MM.1S (cell line): ENCODE data around the gene YAE1.

Experiments used
- DNase-seq: peaks from one replicate; pipeline ENCODE4 v3.0.0-alpha.2; 2015
- H2AFZ ChIP-seq: fragments of 300-600 bp; sonication (generic); 2 replicates; pipeline ENCODE4 v1.6.0; 2016; ENCODE audit warnings: antibody characterized with exemption, low read length
- H3F3A ChIP-seq: fragments of 300-600 bp; sonication (generic); 2 replicates; pipeline ENCODE4 v1.6.1; 2016; ENCODE audit warnings: mild to moderate bottlenecking, antibody characterized with exemption, low read length, moderate library complexity, mixed read lengths; ENCODE audit not compliant: insufficient read depth
- H3K27ac ChIP-seq: fragments of 300-600 bp; sonication (generic); 2 replicates; pipeline ENCODE4 v1.5.1; 2016; ENCODE audit warnings: mild to moderate bottlenecking, low read length
- H3K27me3 ChIP-seq: fragments of 300-600 bp; sonication (generic); replicated peaks from 2 replicates; pipeline ENCODE4 v1.6.0; 2016; ENCODE audit warnings: low read length; ENCODE audit not compliant: insufficient read depth
- H3K36me3 ChIP-seq: fragments of 300-600 bp; sonication (generic); replicated peaks from 2 replicates; pipeline ENCODE4 v1.6.1; 2016; ENCODE audit warnings: mild to moderate bottlenecking, low read length, mixed read lengths; ENCODE audit not compliant: insufficient read depth
- H3K4me1 ChIP-seq: fragments of 300-600 bp; sonication (generic); 2 replicates; pipeline ENCODE4 v1.6.1; 2016; ENCODE audit warnings: low read length, mixed read lengths
- H3K4me2 ChIP-seq: fragments of 300-600 bp; sonication (generic); 2 replicates; pipeline ENCODE4 v1.6.0; 2016; ENCODE audit warnings: low read depth, low read length
- H3K4me3 ChIP-seq: fragments of 300-600 bp; sonication (generic); 2 replicates; pipeline ENCODE4 v1.5.1; 2016; ENCODE audit warnings: low read length, mixed read lengths
- H3K79me2 ChIP-seq: fragments of 300-600 bp; sonication (generic); 2 replicates; pipeline ENCODE4 v1.6.1; 2016; ENCODE audit warnings: mixed run types, low read length, mixed read lengths
- H3K9ac ChIP-seq: fragments of 300-600 bp; sonication (generic); 2 replicates; pipeline ENCODE4 v1.6.1; 2016; ENCODE audit warnings: low read length, mixed read lengths
- H3K9me2 ChIP-seq: fragments of 300-600 bp; sonication (generic); replicated peaks from 2 replicates; pipeline ENCODE4 v1.6.1; 2016; ENCODE audit warnings: mild to moderate bottlenecking, low read length, mixed read lengths; ENCODE audit not compliant: insufficient read depth
- H3K9me3 ChIP-seq: fragments of 300-600 bp; sonication (generic); replicated peaks from 2 replicates; pipeline ENCODE4 v1.6.1; 2016; ENCODE audit warnings: mild to moderate bottlenecking, low read length, mixed read lengths; ENCODE audit not compliant: insufficient read depth
- H4K20me1 ChIP-seq: fragments of 300-600 bp; sonication (generic); 2 replicates; pipeline ENCODE4 v1.6.1; 2016; ENCODE audit warnings: mild to moderate bottlenecking, low read length, moderate library complexity, mixed read lengths; ENCODE audit not compliant: insufficient read depth
- EZH2 ChIP-seq: fragments of 300-600 bp; sonication (generic); optimal IDR thresholded peaks from 2 replicates; pipeline ENCODE3; 2017; ENCODE audit warnings: low read depth, mild to moderate bottlenecking, antibody characterized with exemption, low read length, mixed read lengths
- EZH2phosphoT487 ChIP-seq: fragments of 300-600 bp; sonication (generic); IDR thresholded peaks from 2 replicates; pipeline ENCODE4 v1.6.1; 2018; ENCODE audit warnings: antibody characterized with exemption, low read length
- TF ChIP-seq, protein P1 (sequence below): fragments of 300-600 bp; sonication (generic); IDR thresholded peaks from 2 replicates; pipeline ENCODE4 v1.5.1; 2016; ENCODE audit warnings: antibody characterized with exemption, low read length, mixed read lengths

YAE1 gene

DNA sequence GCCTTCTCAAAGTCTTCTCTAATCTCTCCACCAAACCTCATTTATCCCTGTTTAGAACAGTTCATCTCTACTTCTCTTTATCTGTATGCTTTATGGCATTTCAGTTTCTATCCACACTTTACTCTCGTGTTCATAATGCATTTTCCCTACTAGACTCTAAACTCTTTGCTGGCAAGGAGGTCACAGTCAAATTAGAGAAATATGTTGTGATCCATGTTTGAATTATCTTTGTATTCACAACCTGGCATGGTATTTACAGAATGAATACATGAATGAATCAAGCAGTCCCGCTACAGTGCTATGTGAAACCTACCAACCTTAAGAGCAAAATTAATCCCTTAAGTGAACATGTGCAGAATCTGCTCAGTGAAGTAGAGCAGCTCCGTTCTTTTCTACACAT lies 12.8 kb upstream of the YAE1 start:
- no peaks in the 10 kb centered on the region for H3K27me3 ChIP-seq
- H3K79me2 ChIP-seq = no peaks in the 10 kb centered on the region
- DNase-seq = no peak
- H3K9me2 ChIP-seq = no peaks in the 10 kb centered on the region
- H3K9ac ChIP-seq = no peak overlapping the region
- no peak overlapping the region for H3K4me3 ChIP-seq
- H3F3A ChIP-seq = no peaks in the 10 kb centered on the region
- no peak overlapping the region for H2AFZ ChIP-seq
- no peak overlapping the region for H3K27ac ChIP-seq
- H3K4me1 ChIP-seq = no peaks in the 10 kb centered on the region
- no peaks in the 10 kb centered on the region for H3K9me3 ChIP-seq
- no peaks in the 10 kb centered on the region for H4K20me1 ChIP-seq
- TF ChIP-seq EZH2phosphoT487 (no peak), EZH2 (no peak)
- TF ChIP-seq, protein P1, sequence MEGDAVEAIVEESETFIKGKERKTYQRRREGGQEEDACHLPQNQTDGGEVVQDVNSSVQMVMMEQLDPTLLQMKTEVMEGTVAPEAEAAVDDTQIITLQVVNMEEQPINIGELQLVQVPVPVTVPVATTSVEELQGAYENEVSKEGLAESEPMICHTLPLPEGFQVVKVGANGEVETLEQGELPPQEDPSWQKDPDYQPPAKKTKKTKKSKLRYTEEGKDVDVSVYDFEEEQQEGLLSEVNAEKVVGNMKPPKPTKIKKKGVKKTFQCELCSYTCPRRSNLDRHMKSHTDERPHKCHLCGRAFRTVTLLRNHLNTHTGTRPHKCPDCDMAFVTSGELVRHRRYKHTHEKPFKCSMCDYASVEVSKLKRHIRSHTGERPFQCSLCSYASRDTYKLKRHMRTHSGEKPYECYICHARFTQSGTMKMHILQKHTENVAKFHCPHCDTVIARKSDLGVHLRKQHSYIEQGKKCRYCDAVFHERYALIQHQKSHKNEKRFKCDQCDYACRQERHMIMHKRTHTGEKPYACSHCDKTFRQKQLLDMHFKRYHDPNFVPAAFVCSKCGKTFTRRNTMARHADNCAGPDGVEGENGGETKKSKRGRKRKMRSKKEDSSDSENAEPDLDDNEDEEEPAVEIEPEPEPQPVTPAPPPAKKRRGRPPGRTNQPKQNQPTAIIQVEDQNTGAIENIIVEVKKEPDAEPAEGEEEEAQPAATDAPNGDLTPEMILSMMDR = no peak
- H3K36me3 ChIP-seq = no peaks in the 10 kb centered on the region
- no peak overlapping the region for H3K4me2 ChIP-seq

DNA sequence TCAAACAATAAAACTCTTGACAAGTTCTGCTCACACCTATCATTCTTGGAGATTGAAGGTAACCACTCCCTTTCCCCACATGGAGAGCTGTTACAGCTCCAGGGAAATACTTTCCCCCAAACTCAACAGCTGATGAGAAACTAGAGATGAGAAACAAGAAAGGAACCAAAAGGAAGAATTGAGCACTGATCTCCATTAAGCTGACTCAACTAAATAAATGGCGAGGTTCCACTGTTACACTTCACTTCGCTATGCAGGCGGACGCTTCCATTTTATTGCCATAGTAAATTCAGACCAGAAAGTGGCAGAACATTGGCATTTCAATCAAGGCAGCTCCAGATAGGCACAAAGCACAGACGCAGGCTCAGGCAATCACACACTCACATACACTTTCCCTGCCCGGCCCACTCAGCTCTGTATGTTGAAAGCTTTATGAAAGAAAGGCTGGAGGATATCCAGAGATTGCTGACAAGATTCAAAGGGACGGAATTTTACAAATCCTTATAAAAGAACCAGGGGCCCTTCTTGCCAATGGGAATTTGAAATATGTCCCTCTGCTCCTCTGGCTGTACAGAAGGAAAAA lies 11.5 kb upstream of the YAE1 start:
- no peak overlapping the region for H3K4me3 ChIP-seq
- H3K79me2 ChIP-seq = no peaks in the 10 kb centered on the region
- no peak for DNase-seq
- H3K9me2 ChIP-seq = no peaks in the 10 kb centered on the region
- H4K20me1 ChIP-seq = no peaks in the 10 kb centered on the region
- H3K9ac ChIP-seq = no peak overlapping the region
- no peaks in the 10 kb centered on the region for H3K9me3 ChIP-seq
- H3K27ac ChIP-seq = no peak overlapping the region
- H3K27me3 ChIP-seq = no peaks in the 10 kb centered on the region
- no peaks in the 10 kb centered on the region for H3K4me1 ChIP-seq
- H3K36me3 ChIP-seq = no peaks in the 10 kb centered on the region
- TF ChIP-seq EZH2phosphoT487 (no peak), EZH2 (no peak)
- TF ChIP-seq, protein P1 = no peak
- no peaks in the 10 kb centered on the region for H3F3A ChIP-seq
- H2AFZ ChIP-seq = no peak overlapping the region
- no peak overlapping the region for H3K4me2 ChIP-seq

- no peak overlapping the region for H3K9ac ChIP-seq
- no peak overlapping the region for H3K4me3 ChIP-seq
- H3K4me2 ChIP-seq = no peak overlapping the region
- H3K36me3 ChIP-seq = no peaks in the 10 kb centered on the region
- TF ChIP-seq EZH2 (no peak), EZH2phosphoT487 (no peak)
- TF ChIP-seq, protein P1 = no peak
- H3K9me3 ChIP-seq = no peaks in the 10 kb centered on the region
- H3K27me3 ChIP-seq = no peaks in the 10 kb centered on the region
- DNase-seq = no peak
- H3K27ac ChIP-seq = no peak overlapping the region
- H3K79me2 ChIP-seq = no peaks in the 10 kb centered on the region
- H3K4me1 ChIP-seq = no peaks in the 10 kb centered on the region
- no peaks in the 10 kb centered on the region for H4K20me1 ChIP-seq
- no peaks in the 10 kb centered on the region for H3K9me2 ChIP-seq
- H3F3A ChIP-seq = no peaks in the 10 kb centered on the region
- no peak overlapping the region for H2AFZ ChIP-seq
Measured at GRCh38 chr7:39557222-39557621, 9.0 kb upstream of the YAE1 start.
